Measurements from ENCODE around the gene YWHAE.
"Not testable (repeated sequence)": the region's sequence is repeated elsewhere in the genome, so short reads cannot be mapped to it uniquely, and the experiment has no call there.

Gene YWHAE

GRCh38 chr17:1325766-1326165 lies 74.3 kb downstream of the YWHAE start:
- no peak for DNase-seq (ENCODE audit: low spot score)

GRCh38 chr17:1324201-1324771 lies 75.7 kb downstream of the YWHAE start:
- DNase-seq (ENCODE audit: low spot score), result no peak

- no peak for DNase-seq (ENCODE audit: low spot score)
Observed at GRCh38 chr17:1323336-1323735, 76.7 kb downstream of the YWHAE start.

GRCh38 chr17:1322480-1322879 lies 77.5 kb downstream of the YWHAE start:
- DNase-seq (ENCODE audit: low spot score), result no peak

GRCh38 chr17:1322014-1322428 lies 78.0 kb downstream of the YWHAE start:
- DNase-seq (ENCODE audit: low spot score), result no peak

GRCh38 chr17:1315891-1316403 lies 84.1 kb downstream of the YWHAE start:
- DNase-seq (ENCODE audit: low spot score), result no peak

- DNase-seq (ENCODE audit: low spot score), result no peak
Observed at GRCh38 chr17:1315409-1315808, 84.6 kb downstream of the YWHAE start.

GRCh38 chr17:1313270-1314005 lies 86.6 kb downstream of the YWHAE start:
- no peak for DNase-seq (ENCODE audit: low spot score)

GRCh38 chr17:1312261-1312870 lies 87.7 kb downstream of the YWHAE start:
- peak; percentile 87 for DNase-seq (ENCODE audit: low spot score)

- not testable (repeated sequence) for DNase-seq (ENCODE audit: low spot score)
Observed at GRCh38 chr17:1307829-1308228, 92.2 kb downstream of the YWHAE start.

- DNase-seq (ENCODE audit: low spot score), result no peak
Observed at GRCh38 chr17:1304962-1305563, 95.0 kb downstream of the YWHAE start.

- DNase-seq (ENCODE audit: low spot score), result no peak
Observed at GRCh38 chr17:1304522-1304921, 95.5 kb downstream of the YWHAE start.

- no peak for DNase-seq (ENCODE audit: low spot score)
Observed at GRCh38 chr17:1302761-1303160, 97.3 kb downstream of the YWHAE start.

- DNase-seq (ENCODE audit: low spot score), result no peak
Observed at GRCh38 chr17:1301546-1301945, 98.5 kb downstream of the YWHAE start.

- no peak for DNase-seq (ENCODE audit: low spot score)
Observed at GRCh38 chr17:1300371-1300905, 99.6 kb downstream of the YWHAE start.

GRCh38 chr17:1299552-1300370 lies 100.3 kb downstream of the YWHAE start:
- DNase-seq (ENCODE audit: low spot score), result no peak

- DNase-seq (ENCODE audit: low spot score), result peak; percentile 82
Observed at GRCh38 chr17:1298606-1299005, 101.4 kb downstream of the YWHAE start.

Measured in ecto neural progenitor cell (in vitro differentiated cells).